Measurements from ENCODE around the gene CDON.

Gene CDON

GRCh38 chr11:125954123-125954944, 108.3 kb downstream of the CDON start:
- DNase-seq = no peak

GRCh38 chr11:125953401-125953935, 109.2 kb downstream of the CDON start:
- no peak for DNase-seq

GRCh38 chr11:125952973-125953372, 109.7 kb downstream of the CDON start:
- no peak for DNase-seq

- no peak for DNase-seq
Observed at GRCh38 chr11:125952559-125952958, 110.1 kb downstream of the CDON start.

- no peak for DNase-seq
Observed at GRCh38 chr11:125951731-125952130, 110.9 kb downstream of the CDON start.

- no peak for DNase-seq
Observed at GRCh38 chr11:125950696-125951651, 111.7 kb downstream of the CDON start.

GRCh38 chr11:125950178-125950490, 112.5 kb downstream of the CDON start:
- DNase-seq = no peak

- no peak for DNase-seq
Observed at GRCh38 chr11:125949271-125950177, 113.1 kb downstream of the CDON start.

- DNase-seq = no peak
Observed at GRCh38 chr11:125948278-125949051, 114.2 kb downstream of the CDON start.

GRCh38 chr11:125947419-125948277, 115.0 kb downstream of the CDON start:
- no peak for DNase-seq

- no peak for DNase-seq
Observed at GRCh38 chr11:125946712-125947418, 115.8 kb downstream of the CDON start.

- DNase-seq = no peak
Observed at GRCh38 chr11:125945797-125946520, 116.7 kb downstream of the CDON start, which contains the start of gene VSIG10L2. TSS of gene VSIG10L2 (plus strand) at chr11:125946044. CDS start at chr11:125946056, 12 bp downstream.

- no peak for DNase-seq
Observed at GRCh38 chr11:125945011-125945796, 117.5 kb downstream of the CDON start.

- DNase-seq = no peak
Observed at GRCh38 chr11:125944350-125945010, 118.2 kb downstream of the CDON start.

GRCh38 chr11:125943661-125944349, 118.9 kb downstream of the CDON start:
- no peak for DNase-seq

GRCh38 chr11:125942771-125943428, 119.8 kb downstream of the CDON start:
- DNase-seq = no peak

Measured in activated T-cell treated with anti-CD3 and anti-CD28 coated beads, Interleukin-2, amount 50 U/mL, for 1 hour (primary cell).